ENCODE results near the gene CTNNBL1. TPM values are rescaled to one million over a fixed set of nuclear protein-coding genes. Genes with fewer than 3 reads are reported as not detected.

CTNNBL1 gene
- total and polyA plus RNA-seq, 7 experiments from 2014 or later = 41.7 to 93.4 (median 56.4) TPM

DNA sequence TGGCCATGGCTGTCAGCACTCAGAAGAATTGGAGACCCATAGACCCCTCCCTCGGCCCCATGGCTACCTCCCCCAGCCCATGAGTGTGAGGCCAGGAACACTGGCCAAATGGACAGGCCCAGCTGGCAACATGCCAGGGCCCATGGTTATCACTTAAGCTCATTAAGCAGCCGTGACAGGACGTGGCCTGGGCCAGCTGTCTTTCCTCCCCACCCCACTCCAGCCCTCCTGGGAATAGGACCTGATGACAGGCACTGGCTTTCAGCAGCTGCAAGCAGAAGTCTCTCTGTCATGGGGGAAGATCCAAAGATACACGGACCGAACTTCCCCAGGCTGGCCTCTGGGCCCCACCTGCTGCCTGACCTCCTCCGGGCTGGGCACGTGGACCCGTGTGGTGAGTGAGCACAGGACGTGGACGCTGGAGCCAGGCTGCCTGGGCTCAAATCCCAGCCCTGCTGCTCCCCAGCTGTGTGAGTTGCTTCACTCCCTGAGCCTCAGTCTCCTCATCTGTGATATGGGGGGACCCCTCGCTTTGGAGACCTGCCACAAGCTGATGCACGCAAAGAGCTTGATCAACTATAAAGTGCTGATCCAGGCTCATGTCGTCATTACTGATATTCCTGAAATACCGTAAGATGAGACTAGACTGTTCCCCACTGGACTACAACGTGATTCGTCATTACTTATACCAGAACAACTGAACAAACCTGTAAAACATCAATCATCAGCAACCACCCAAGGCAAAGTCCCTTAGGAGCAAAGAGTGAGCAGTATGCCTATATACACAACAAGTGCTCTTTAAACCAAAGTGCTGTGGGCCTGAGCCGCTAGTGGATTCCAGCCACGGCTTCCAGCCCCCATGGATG, 187.1 kb downstream of the CTNNBL1 start:
- CTCF ChIA-PET = no interaction called here
- ATAC-seq = no peak
- no peak overlapping the region for H3K27ac Mint-ChIP-seq

GRCh38 chr20:37881601-37882343, 187.9 kb downstream of the CTNNBL1 start:
- POLR2A ChIA-PET = no interaction called here
- Histone ChIP-seq H3K27ac (ENCODE audit: low read depth, low read length) (no peak overlapping the region), H3K4me1 (ENCODE audit: control insufficient read depth in 2 of 2, insufficient read depth in 2 of 2, low read length in 2 of 2) (no peaks in the 10 kb centered on the region), H3K27me3 (ENCODE audit: control insufficient read depth in 2 of 2, insufficient read depth in 2 of 2, low read length in 2 of 2) (no peaks in the 10 kb centered on the region), H3K36me3 (ENCODE audit: control insufficient read depth in 2 of 3, insufficient read depth in 3 of 3, low read length in 3 of 3) (no peaks in the 10 kb centered on the region), H3K4me3 (ENCODE audit: low read length) (no peak overlapping the region), H3K9me3 (ENCODE audit: control insufficient read depth in 2 of 3, low read length in 3 of 3) (no peaks in the 10 kb centered on the region)
- CTCF ChIA-PET = no interaction called here
- Mint-ChIP-seq H3K4me3 (no peak overlapping the region), H3K27me3 (no peaks in the 10 kb centered on the region), H3K9me3 (peaks cover 0 to 1% (median 0%) of the 10 kb centered on the region in 11 donors), H3K36me3 (no peaks in the 10 kb centered on the region), H3K27ac (no peak overlapping the region), H3K4me1 (peaks cover 0 to 2% (median 0%) of the 10 kb centered on the region in 7 donors)
- no peak for ATAC-seq
- DNase-seq = no peak
- intact Hi-C loops (cut with micrococcal nuclease) = no loop called here

More for the DNA sequence above, 187.1 kb downstream of the CTNNBL1 start:
- Mint-ChIP-seq H3K4me3 (no peak overlapping the region), H3K27me3 (no peaks in the 10 kb centered on the region), H3K4me1 (peaks cover 0 to 2% (median 0%) of the 10 kb centered on the region in 7 donors), H3K36me3 (peaks cover 0 to 3% (median 0%) of the 10 kb centered on the region in 5 donors), H3K9me3 (peaks cover 0 to 1% (median 0%) of the 10 kb centered on the region in 11 donors)
- intact Hi-C loops (cut with micrococcal nuclease) = no loop called here
- DNase-seq = no peak
- no peaks in the 10 kb centered on the region for H3K4me1 ChIP-seq (ENCODE audit: control insufficient read depth in 2 of 2, insufficient read depth in 2 of 2, low read length in 2 of 2)
- H3K27me3 ChIP-seq (ENCODE audit: control insufficient read depth in 2 of 2, insufficient read depth in 2 of 2, low read length in 2 of 2) = no peaks in the 10 kb centered on the region
- POLR2A ChIA-PET = no interaction called here
- no peaks in the 10 kb centered on the region for H3K36me3 ChIP-seq (ENCODE audit: control insufficient read depth in 2 of 3, insufficient read depth in 3 of 3, low read length in 3 of 3)
- H3K4me3 ChIP-seq (ENCODE audit: low read length) = no peak overlapping the region
- H3K27ac ChIP-seq (ENCODE audit: low read depth, low read length) = no peak overlapping the region
- no peaks in the 10 kb centered on the region for H3K9me3 ChIP-seq (ENCODE audit: control insufficient read depth in 2 of 3, low read length in 3 of 3)

DNA sequence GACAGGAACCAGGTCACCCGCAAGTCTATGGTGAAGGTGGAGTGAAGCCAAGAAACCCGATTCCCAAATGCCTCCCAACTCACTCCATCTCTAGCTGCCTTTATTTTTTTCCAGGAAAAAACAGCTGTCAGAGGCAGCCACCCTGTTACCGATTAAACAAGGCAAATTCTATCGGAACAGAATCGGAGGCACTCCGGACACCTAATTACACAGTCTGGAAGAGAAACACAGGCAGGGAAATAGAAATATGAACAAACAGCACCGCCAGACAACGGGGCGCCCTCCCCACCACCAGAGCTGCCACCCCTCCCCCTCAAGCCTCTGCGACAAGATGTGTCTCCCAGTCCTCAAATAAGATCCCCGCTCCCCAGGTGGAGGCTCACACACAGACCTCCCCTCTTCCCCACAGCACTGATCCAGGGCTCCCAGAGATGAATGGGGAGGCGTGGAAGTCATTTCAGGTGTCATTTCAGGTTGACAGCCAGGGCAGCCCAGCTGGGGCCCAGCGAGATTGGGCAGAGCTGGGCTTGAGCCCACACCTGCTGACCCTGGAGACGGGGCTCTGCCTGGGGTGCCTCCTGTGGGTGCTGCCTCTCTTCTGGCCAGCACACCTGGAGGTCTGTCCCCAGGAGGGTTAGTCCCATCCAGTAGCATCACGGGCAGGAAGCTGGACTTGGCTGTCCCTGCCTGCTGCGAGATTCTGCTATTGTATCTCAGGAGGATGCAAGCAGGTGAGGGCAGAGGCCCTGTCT, 189.3 kb downstream of the CTNNBL1 start:
- intact Hi-C loops (cut with micrococcal nuclease) = no loop called here
- no peak for ATAC-seq
- H3K27me3 Mint-ChIP-seq = no peaks in the 10 kb centered on the region
- H3K4me1 Mint-ChIP-seq = peaks cover 0 to 2% (median 0%) of the 10 kb centered on the region in 7 donors
- CTCF ChIA-PET = no interaction called here
- Histone ChIP-seq H3K9me3 (ENCODE audit: control insufficient read depth in 2 of 3, low read length in 3 of 3) (no peaks in the 10 kb centered on the region), H3K36me3 (ENCODE audit: control insufficient read depth in 2 of 3, insufficient read depth in 3 of 3, low read length in 3 of 3) (no peaks in the 10 kb centered on the region), H3K27me3 (ENCODE audit: control insufficient read depth in 2 of 2, insufficient read depth in 2 of 2, low read length in 2 of 2) (no peaks in the 10 kb centered on the region), H3K27ac (ENCODE audit: low read depth, low read length) (no peak overlapping the region), H3K4me3 (ENCODE audit: low read length) (no peak overlapping the region), H3K4me1 (ENCODE audit: control insufficient read depth in 2 of 2, insufficient read depth in 2 of 2, low read length in 2 of 2) (no peaks in the 10 kb centered on the region)
- H3K9me3 Mint-ChIP-seq = peaks cover 0 to 1% (median 0%) of the 10 kb centered on the region in 11 donors
- no peaks in the 10 kb centered on the region for H3K36me3 Mint-ChIP-seq
- DNase-seq = no peak
- POLR2A ChIA-PET = no interaction called here
- H3K4me3 Mint-ChIP-seq = no peak overlapping the region
- no peak overlapping the region for H3K27ac Mint-ChIP-seq

DNA sequence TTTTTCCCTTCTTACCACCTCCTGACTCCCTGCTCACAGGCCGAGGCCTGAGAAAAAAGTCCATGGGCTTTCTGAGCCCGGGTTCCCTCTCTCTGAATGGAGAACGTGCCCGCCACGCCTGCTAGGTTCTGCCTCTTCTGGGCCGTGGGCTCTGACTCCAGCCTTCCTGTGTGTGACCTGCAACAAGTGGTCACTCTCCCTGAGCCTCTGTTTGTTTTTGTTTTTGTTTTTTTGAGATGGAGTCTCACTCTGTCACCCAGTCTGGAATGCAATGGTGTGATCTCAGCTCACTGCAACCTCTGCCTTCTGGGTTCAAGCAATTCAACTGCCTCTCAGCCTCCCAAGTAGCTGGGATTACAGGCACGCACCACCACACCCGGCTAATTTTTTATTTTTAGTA, 191.2 kb downstream of the CTNNBL1 start:
- ChIA-PET POLR2A (no interaction called here), CTCF (no interaction called here)
- Mint-ChIP-seq H3K4me3 (no peak overlapping the region), H3K27ac (no peak overlapping the region), H3K36me3 (no peaks in the 10 kb centered on the region), H3K9me3 (peaks cover 0 to 1% (median 0%) of the 10 kb centered on the region in 11 donors), H3K27me3 (no peaks in the 10 kb centered on the region), H3K4me1 (peaks cover 0 to 2% (median 0%) of the 10 kb centered on the region in 7 donors)
- H3K27me3 ChIP-seq (ENCODE audit: control insufficient read depth in 2 of 2, insufficient read depth in 2 of 2, low read length in 2 of 2) = no peaks in the 10 kb centered on the region
- ATAC-seq (no peak), DNase-seq (no peak)
- no peaks in the 10 kb centered on the region for H3K9me3 ChIP-seq (ENCODE audit: control insufficient read depth in 2 of 3, low read length in 3 of 3)
- intact Hi-C loops (cut with micrococcal nuclease) = no loop called here
- H3K27ac ChIP-seq (ENCODE audit: low read depth, low read length) = no peak overlapping the region
- no peaks in the 10 kb centered on the region for H3K4me1 ChIP-seq (ENCODE audit: control insufficient read depth in 2 of 2, insufficient read depth in 2 of 2, low read length in 2 of 2)
- no peaks in the 10 kb centered on the region for H3K36me3 ChIP-seq (ENCODE audit: control insufficient read depth in 2 of 3, insufficient read depth in 3 of 3, low read length in 3 of 3)
- H3K4me3 ChIP-seq (ENCODE audit: low read length) = no peak overlapping the region

GRCh38 chr20:37885593-37886503, 192.0 kb downstream of the CTNNBL1 start:
- intact Hi-C loops (cut with micrococcal nuclease) = no loop called here
- Mint-ChIP-seq H3K4me3 (no peak overlapping the region), H3K27me3 (no peaks in the 10 kb centered on the region), H3K36me3 (no peaks in the 10 kb centered on the region), H3K9me3 (peaks cover 0 to 1% (median 0%) of the 10 kb centered on the region in 11 donors), H3K27ac (no peak overlapping the region), H3K4me1 (peaks cover 0 to 2% (median 0%) of the 10 kb centered on the region in 7 donors)
- DNase-seq (no peak), ATAC-seq (no peak)
- H3K27ac ChIP-seq (ENCODE audit: low read depth, low read length) = no peak overlapping the region
- H3K36me3 ChIP-seq (ENCODE audit: control insufficient read depth in 2 of 3, insufficient read depth in 3 of 3, low read length in 3 of 3) = no peaks in the 10 kb centered on the region
- POLR2A ChIA-PET = no interaction called here
- H3K27me3 ChIP-seq (ENCODE audit: control insufficient read depth in 2 of 2, insufficient read depth in 2 of 2, low read length in 2 of 2) = no peaks in the 10 kb centered on the region
- no peaks in the 10 kb centered on the region for H3K9me3 ChIP-seq (ENCODE audit: control insufficient read depth in 2 of 3, low read length in 3 of 3)
- no peak overlapping the region for H3K4me3 ChIP-seq (ENCODE audit: low read length)
- CTCF ChIA-PET = no interaction called here
- H3K4me1 ChIP-seq (ENCODE audit: control insufficient read depth in 2 of 2, insufficient read depth in 2 of 2, low read length in 2 of 2) = no peaks in the 10 kb centered on the region

DNA sequence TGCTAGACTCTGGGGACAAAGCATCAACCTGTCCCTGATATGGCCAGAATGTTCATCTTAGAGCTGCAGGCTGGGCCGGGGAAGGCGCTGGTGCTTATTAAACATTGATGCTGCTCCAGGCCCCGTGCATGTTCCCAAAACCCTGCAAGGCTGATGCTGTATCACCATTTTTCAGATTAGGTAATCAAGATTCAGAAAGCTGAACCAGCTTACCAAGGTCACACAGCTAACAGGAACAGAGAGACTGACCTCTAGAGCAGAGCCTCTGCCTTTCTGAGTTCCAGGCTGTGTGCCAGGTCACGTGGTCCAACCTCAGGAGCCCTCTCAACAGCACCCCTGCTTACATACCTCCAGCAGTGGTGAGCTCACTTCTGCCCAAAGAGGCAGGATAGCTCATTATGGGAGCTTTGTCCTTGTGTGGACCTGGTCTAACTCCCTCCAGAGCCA, 193.0 kb downstream of the CTNNBL1 start:
- Mint-ChIP-seq H3K4me3 (no peak overlapping the region), H3K9me3 (no peaks in the 10 kb centered on the region), H3K4me1 (peaks cover 0 to 2% (median 0%) of the 10 kb centered on the region in 7 donors), H3K27me3 (no peaks in the 10 kb centered on the region), H3K27ac (no peak overlapping the region), H3K36me3 (no peaks in the 10 kb centered on the region)
- POLR2A ChIA-PET = no interaction called here
- Histone ChIP-seq H3K4me1 (ENCODE audit: control insufficient read depth in 2 of 2, insufficient read depth in 2 of 2, low read length in 2 of 2) (no peaks in the 10 kb centered on the region), H3K4me3 (ENCODE audit: low read length) (no peak overlapping the region), H3K27ac (ENCODE audit: low read depth, low read length) (no peak overlapping the region), H3K9me3 (ENCODE audit: control insufficient read depth in 2 of 3, low read length in 3 of 3) (no peaks in the 10 kb centered on the region), H3K27me3 (ENCODE audit: control insufficient read depth in 2 of 2, insufficient read depth in 2 of 2, low read length in 2 of 2) (no peaks in the 10 kb centered on the region), H3K36me3 (ENCODE audit: control insufficient read depth in 2 of 3, insufficient read depth in 3 of 3, low read length in 3 of 3) (no peaks in the 10 kb centered on the region)
- DNase-seq (no peak), ATAC-seq (no peak)
- intact Hi-C loops (cut with micrococcal nuclease) = no loop called here
- CTCF ChIA-PET = no interaction called here

Measured in naive thymus-derived CD4-positive, alpha-beta T cell (primary cell).